Colonic mucosa (tissue), 4 donors: Measurements from ENCODE around the gene CA10. TPM values are rescaled to one million over a fixed set of nuclear protein-coding genes. Genes with fewer than 3 reads are reported as not detected.

ENCODE experiments used
- DNase-seq: peaks from one replicate; pipeline ENCODE4 v3.0.0-alpha.2; 2020
- H3K27ac ChIP-seq: fragments of 200-600 bp; one replicate; pipeline ENCODE4 v1.8.0; 2021
- H3K27me3 ChIP-seq: fragments of 200-600 bp; one replicate; pipeline ENCODE4 v1.8.0; 2021
- H3K36me3 ChIP-seq: fragments of 200-600 bp; one replicate; pipeline ENCODE4 v1.8.0; 2021
- H3K4me1 ChIP-seq: fragments of 200-600 bp; one replicate; pipeline ENCODE4 v1.8.0; 2021; ENCODE audit warnings: mild to moderate bottlenecking
- H3K4me3 ChIP-seq: fragments of 200-600 bp; one replicate; pipeline ENCODE4 v1.8.0; 2021
- H3K9ac ChIP-seq, 2 donors: one replicate each; pipeline ENCODE4 v1.7.0; 2013; ENCODE audit warnings: control low read depth in 2 of 2, low read depth in 2 of 2, low read length in 2 of 2
- H3K9me3 ChIP-seq: fragments of 200-600 bp; one replicate; pipeline ENCODE4 v1.8.0; 2021
- CTCF ChIP-seq: fragments of 200-600 bp; IDR thresholded peaks from one replicate; pipeline ENCODE4 v1.8.0; 2022; ENCODE audit warnings: antibody characterized with exemption, mild to moderate bottlenecking
- intact Hi-C: fragments of 100-400 bp; cut with DNase I; formaldehyde crosslinking; loops from one replicate; pipeline ENCODE4 v1.14.1; 2022
- total RNA-seq, 2 donors: library from RNA; stranded (reverse); fragmentation: NEBNext Ultra II Directional in 1 of 2; extraction: Animal tissue kit (Norgen Biotek cat#: 25700) in 1 of 2; gene quantifications; one replicate each; pipeline ENCODE4 v1.2.1, GENCODE V29; 2021
- donor health status: healthy.
- donor health status: DM: no; HTN: no; CAD: no.
- donor health status: DM: no; HTN: no; CAD: no.

CA10 gene
- total RNA-seq, 2 donors from 2014 or later: 0.27 to 0.52 TPM

DNA sequence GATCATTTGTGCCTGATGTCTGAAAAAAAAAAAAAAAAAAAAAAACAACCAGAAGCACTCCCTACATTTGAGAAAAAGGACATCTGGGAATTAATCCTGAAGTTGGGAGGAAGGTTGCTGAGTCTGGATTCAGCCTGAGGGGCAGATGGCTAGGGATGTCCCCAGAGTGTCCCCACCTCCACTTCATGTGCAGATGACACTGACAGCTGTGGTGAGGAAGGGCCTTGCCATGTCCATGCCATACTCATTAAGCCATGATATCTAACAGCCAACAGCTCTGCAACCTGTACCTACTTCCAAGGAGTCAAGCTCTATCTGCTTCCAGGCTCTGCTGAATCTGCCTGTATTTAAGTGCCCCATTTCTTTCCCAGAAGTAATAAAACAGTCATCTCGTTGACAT lies 356.0 kb downstream of the CA10 start:
- no peaks in the 10 kb centered on the region for H3K9me3 ChIP-seq
- no peak for TF ChIP-seq CTCF
- no peaks in the 10 kb centered on the region for H3K27me3 ChIP-seq
- intact Hi-C loops: no loop called here
- no peaks in the 10 kb centered on the region for H3K36me3 ChIP-seq
- DNase-seq: no peak
- H3K4me3 ChIP-seq: no peak overlapping the region
- H3K9ac ChIP-seq: no peak overlapping the region
- H3K4me1 ChIP-seq: peaks cover 4% of the 10 kb centered on the region
- no peak overlapping the region for H3K27ac ChIP-seq

DNA sequence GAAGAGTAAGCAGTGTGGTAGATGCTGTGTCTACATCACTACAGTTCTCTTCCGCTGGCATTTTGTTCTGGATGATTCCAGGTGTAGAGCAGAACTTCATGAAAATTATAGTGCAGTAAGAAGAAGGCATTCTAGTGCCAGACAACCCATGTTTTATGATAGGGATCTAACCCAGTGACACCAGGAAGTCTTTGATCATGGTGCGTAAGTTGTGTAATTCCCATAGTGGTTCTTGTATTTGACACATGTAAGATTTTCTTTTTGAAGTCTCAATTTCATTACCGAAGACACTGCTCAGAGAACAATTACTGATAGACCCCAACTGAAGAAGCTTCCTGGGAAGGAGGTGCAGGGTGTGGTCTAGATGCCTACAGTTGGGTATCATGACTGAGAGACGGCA lies 356.9 kb downstream of the CA10 start:
- H3K9ac ChIP-seq: no peak overlapping the region
- H3K4me1 ChIP-seq: peaks cover 4% of the 10 kb centered on the region
- TF ChIP-seq CTCF: no peak
- no peak overlapping the region for H3K4me3 ChIP-seq
- no peaks in the 10 kb centered on the region for H3K36me3 ChIP-seq
- H3K9me3 ChIP-seq: no peaks in the 10 kb centered on the region
- intact Hi-C loops: no loop called here
- no peak overlapping the region for H3K27ac ChIP-seq
- no peaks in the 10 kb centered on the region for H3K27me3 ChIP-seq
- DNase-seq: no peak

DNA sequence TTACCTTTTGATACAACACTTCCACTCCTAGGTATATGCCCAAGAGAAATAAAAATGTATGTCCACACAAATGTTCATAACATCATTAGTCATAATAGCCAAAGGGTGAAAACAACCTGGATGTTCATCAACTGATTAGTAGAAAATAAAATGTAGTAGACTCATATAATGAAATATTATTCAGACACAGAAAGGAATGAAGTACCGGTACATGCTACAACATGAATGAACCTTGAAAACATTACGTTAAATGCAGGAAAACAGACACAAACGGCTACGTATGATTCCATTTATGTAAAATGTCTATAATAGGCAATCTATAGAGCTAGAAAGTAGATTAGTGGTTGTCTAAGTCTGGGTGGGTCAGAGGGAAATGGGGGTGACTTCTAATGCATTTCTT lies 358.5 kb downstream of the CA10 start:
- H3K4me3 ChIP-seq: no peak overlapping the region
- H3K27ac ChIP-seq: no peak overlapping the region
- no peak overlapping the region for H3K9ac ChIP-seq
- no peaks in the 10 kb centered on the region for H3K27me3 ChIP-seq
- no peaks in the 10 kb centered on the region for H3K36me3 ChIP-seq
- intact Hi-C loops: no loop called here
- TF ChIP-seq CTCF: no peak
- H3K9me3 ChIP-seq: no peaks in the 10 kb centered on the region
- peaks cover 4% of the 10 kb centered on the region for H3K4me1 ChIP-seq
- DNase-seq: no peak

DNA sequence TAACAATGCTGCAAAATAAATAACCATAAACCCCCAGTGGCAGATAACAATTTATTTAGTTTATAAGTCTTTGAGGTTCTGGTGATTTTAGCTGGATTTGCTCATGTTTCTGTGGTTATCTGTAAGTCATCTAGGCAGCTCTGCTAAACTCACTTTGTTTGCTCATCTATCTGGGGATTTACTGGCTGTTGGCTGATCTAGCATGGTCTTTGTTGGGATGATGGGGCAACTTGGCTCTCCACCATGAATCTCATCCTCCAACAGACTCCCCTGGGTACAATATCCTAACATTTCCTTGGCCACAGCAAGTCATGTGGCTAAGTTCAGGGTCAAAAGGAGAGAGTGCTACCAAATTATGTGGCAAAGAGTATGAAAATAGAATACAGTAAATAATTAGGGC lies 359.3 kb downstream of the CA10 start:
- Histone ChIP-seq H3K27me3 (no peaks in the 10 kb centered on the region), H3K27ac (no peak overlapping the region), H3K4me1 (no peaks in the 10 kb centered on the region), H3K4me3 (no peak overlapping the region), H3K9ac (no peak overlapping the region), H3K9me3 (no peaks in the 10 kb centered on the region), H3K36me3 (no peaks in the 10 kb centered on the region)
- TF ChIP-seq CTCF: no peak
- DNase-seq: no peak
- intact Hi-C loops: no loop called here

- no peak overlapping the region for H3K4me3 ChIP-seq
- DNase-seq: no peak
- H3K27me3 ChIP-seq: no peaks in the 10 kb centered on the region
- intact Hi-C loops: no loop called here
- H3K4me1 ChIP-seq: no peaks in the 10 kb centered on the region
- no peaks in the 10 kb centered on the region for H3K36me3 ChIP-seq
- no peak for TF ChIP-seq CTCF
- no peak overlapping the region for H3K9ac ChIP-seq
- no peak overlapping the region for H3K27ac ChIP-seq
- no peaks in the 10 kb centered on the region for H3K9me3 ChIP-seq
Measured at GRCh38 chr17:51797150-51797549, 361.4 kb downstream of the CA10 start.

DNA sequence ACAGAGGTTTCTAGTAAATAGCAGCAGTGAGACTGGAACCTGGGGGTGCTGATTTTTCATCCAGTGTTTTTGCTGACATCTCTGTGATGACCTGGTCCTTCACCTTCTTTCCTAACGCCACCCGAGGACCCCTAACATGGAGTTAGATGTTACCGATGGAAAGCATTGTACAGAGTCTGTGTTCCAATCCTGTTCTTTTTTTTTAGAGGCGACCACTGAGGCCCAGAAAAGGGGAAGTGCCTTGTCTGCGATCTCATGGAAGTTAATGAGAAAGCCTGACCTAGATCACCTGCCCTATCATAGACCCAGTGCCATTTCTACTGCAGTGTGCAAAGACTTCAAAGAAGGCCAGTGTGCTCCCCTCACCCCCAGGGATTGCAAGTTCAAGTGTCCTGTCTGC lies 362.5 kb downstream of the CA10 start:
- H3K4me1 ChIP-seq: no peaks in the 10 kb centered on the region
- no peak for DNase-seq
- no peak overlapping the region for H3K9ac ChIP-seq
- no peaks in the 10 kb centered on the region for H3K36me3 ChIP-seq
- no peak overlapping the region for H3K27ac ChIP-seq
- H3K27me3 ChIP-seq: no peaks in the 10 kb centered on the region
- no peak overlapping the region for H3K4me3 ChIP-seq
- intact Hi-C loops: no loop called here
- TF ChIP-seq CTCF: no peak
- H3K9me3 ChIP-seq: no peaks in the 10 kb centered on the region
